Measurements from ENCODE around the gene FBLN1.

Gene FBLN1

GRCh38 chr22:45510376-45511232, 7.9 kb downstream of the FBLN1 start:
- Histone ChIP-seq H3K9me3 (ENCODE audit: control insufficient read depth, low read length) (no peaks in the 10 kb centered on the region), H3K9ac (ENCODE audit: low read length) (no peak overlapping the region), H3K4me3 (ENCODE audit: low read length) (no peak overlapping the region), H3K4me1 (ENCODE audit: control insufficient read depth, insufficient read depth, low read length) (no peaks in the 10 kb centered on the region), H3K27me3 (ENCODE audit: control insufficient read depth, insufficient read depth, low read length) (peaks cover 9% of the 10 kb centered on the region), H3K36me3 (ENCODE audit: control insufficient read depth, insufficient read depth, low read length) (no peaks in the 10 kb centered on the region)

- Histone ChIP-seq H3K27me3 (ENCODE audit: control insufficient read depth, insufficient read depth, low read length) (peaks cover 4% of the 10 kb centered on the region), H3K9me3 (ENCODE audit: control insufficient read depth, low read length) (no peaks in the 10 kb centered on the region), H3K36me3 (ENCODE audit: control insufficient read depth, insufficient read depth, low read length) (no peaks in the 10 kb centered on the region), H3K4me3 (ENCODE audit: low read length) (no peak overlapping the region), H3K9ac (ENCODE audit: low read length) (no peak overlapping the region), H3K4me1 (ENCODE audit: control insufficient read depth, insufficient read depth, low read length) (no peaks in the 10 kb centered on the region)
Observed at GRCh38 chr22:45511847-45512261, 9.2 kb downstream of the FBLN1 start.

- no peaks in the 10 kb centered on the region for H3K36me3 ChIP-seq (ENCODE audit: control insufficient read depth, insufficient read depth, low read length)
- H3K4me1 ChIP-seq (ENCODE audit: control insufficient read depth, insufficient read depth, low read length), result no peaks in the 10 kb centered on the region
- no peak overlapping the region for H3K4me3 ChIP-seq (ENCODE audit: low read length)
- no peaks in the 10 kb centered on the region for H3K9me3 ChIP-seq (ENCODE audit: control insufficient read depth, low read length)
- no peak overlapping the region for H3K9ac ChIP-seq (ENCODE audit: low read length)
- H3K27me3 ChIP-seq (ENCODE audit: control insufficient read depth, insufficient read depth, low read length), result peaks cover 4% of the 10 kb centered on the region
Observed at GRCh38 chr22:45512363-45512762, 9.7 kb downstream of the FBLN1 start.

GRCh38 chr22:45515676-45516075, 13.0 kb downstream of the FBLN1 start:
- H3K36me3 ChIP-seq (ENCODE audit: control insufficient read depth, insufficient read depth, low read length), result no peaks in the 10 kb centered on the region
- H3K27me3 ChIP-seq (ENCODE audit: control insufficient read depth, insufficient read depth, low read length), result peaks cover 4% of the 10 kb centered on the region
- no peak overlapping the region for H3K9ac ChIP-seq (ENCODE audit: low read length)
- no peaks in the 10 kb centered on the region for H3K4me1 ChIP-seq (ENCODE audit: control insufficient read depth, insufficient read depth, low read length)
- no peaks in the 10 kb centered on the region for H3K9me3 ChIP-seq (ENCODE audit: control insufficient read depth, low read length)
- no peak overlapping the region for H3K4me3 ChIP-seq (ENCODE audit: low read length)

GRCh38 chr22:45516163-45516562, 13.5 kb downstream of the FBLN1 start:
- no peaks in the 10 kb centered on the region for H3K4me1 ChIP-seq (ENCODE audit: control insufficient read depth, insufficient read depth, low read length)
- no peaks in the 10 kb centered on the region for H3K36me3 ChIP-seq (ENCODE audit: control insufficient read depth, insufficient read depth, low read length)

GRCh38 chr22:45516923-45517675, 14.4 kb downstream of the FBLN1 start:
- H3K9ac ChIP-seq (ENCODE audit: low read length), result no peak overlapping the region
- no peaks in the 10 kb centered on the region for H3K36me3 ChIP-seq (ENCODE audit: control insufficient read depth, insufficient read depth, low read length)
- H3K9me3 ChIP-seq (ENCODE audit: control insufficient read depth, low read length), result no peaks in the 10 kb centered on the region
- no peaks in the 10 kb centered on the region for H3K4me1 ChIP-seq (ENCODE audit: control insufficient read depth, insufficient read depth, low read length)
- H3K4me3 ChIP-seq (ENCODE audit: low read length), result no peak overlapping the region
- peaks cover 4% of the 10 kb centered on the region for H3K27me3 ChIP-seq (ENCODE audit: control insufficient read depth, insufficient read depth, low read length)

More at GRCh38 chr22:45516163-45516562, 13.5 kb downstream of the FBLN1 start:
- H3K27me3 ChIP-seq (ENCODE audit: control insufficient read depth, insufficient read depth, low read length), result peaks cover 4% of the 10 kb centered on the region
- no peak overlapping the region for H3K4me3 ChIP-seq (ENCODE audit: low read length)
- H3K9ac ChIP-seq (ENCODE audit: low read length), result no peak overlapping the region
- no peaks in the 10 kb centered on the region for H3K9me3 ChIP-seq (ENCODE audit: control insufficient read depth, low read length)

GRCh38 chr22:45518136-45518535, 15.5 kb downstream of the FBLN1 start:
- no peak overlapping the region for H3K4me3 ChIP-seq (ENCODE audit: low read length)
- H3K27me3 ChIP-seq (ENCODE audit: control insufficient read depth, insufficient read depth, low read length), result peaks cover 4% of the 10 kb centered on the region
- no peaks in the 10 kb centered on the region for H3K4me1 ChIP-seq (ENCODE audit: control insufficient read depth, insufficient read depth, low read length)
- no peaks in the 10 kb centered on the region for H3K36me3 ChIP-seq (ENCODE audit: control insufficient read depth, insufficient read depth, low read length)
- no peaks in the 10 kb centered on the region for H3K9me3 ChIP-seq (ENCODE audit: control insufficient read depth, low read length)
- H3K9ac ChIP-seq (ENCODE audit: low read length), result no peak overlapping the region

GRCh38 chr22:45518580-45518991, 15.9 kb downstream of the FBLN1 start:
- no peaks in the 10 kb centered on the region for H3K9me3 ChIP-seq (ENCODE audit: control insufficient read depth, low read length)
- no peaks in the 10 kb centered on the region for H3K36me3 ChIP-seq (ENCODE audit: control insufficient read depth, insufficient read depth, low read length)
- no peaks in the 10 kb centered on the region for H3K4me1 ChIP-seq (ENCODE audit: control insufficient read depth, insufficient read depth, low read length)
- H3K4me3 ChIP-seq (ENCODE audit: low read length), result no peak overlapping the region
- H3K9ac ChIP-seq (ENCODE audit: low read length), result no peak overlapping the region
- peaks cover 4% of the 10 kb centered on the region for H3K27me3 ChIP-seq (ENCODE audit: control insufficient read depth, insufficient read depth, low read length)

- H3K4me1 ChIP-seq (ENCODE audit: control insufficient read depth, insufficient read depth, low read length), result no peaks in the 10 kb centered on the region
- no peaks in the 10 kb centered on the region for H3K9me3 ChIP-seq (ENCODE audit: control insufficient read depth, low read length)
- H3K27me3 ChIP-seq (ENCODE audit: control insufficient read depth, insufficient read depth, low read length), result peaks cover under 1% of the 10 kb centered on the region
- no peak overlapping the region for H3K9ac ChIP-seq (ENCODE audit: low read length)
- H3K36me3 ChIP-seq (ENCODE audit: control insufficient read depth, insufficient read depth, low read length), result no peaks in the 10 kb centered on the region
- H3K4me3 ChIP-seq (ENCODE audit: low read length), result no peak overlapping the region
Observed at GRCh38 chr22:45521178-45521577, 18.5 kb downstream of the FBLN1 start.

- no peak overlapping the region for H3K4me3 ChIP-seq (ENCODE audit: low read length)
- no peaks in the 10 kb centered on the region for H3K9me3 ChIP-seq (ENCODE audit: control insufficient read depth, low read length)
- H3K9ac ChIP-seq (ENCODE audit: low read length), result no peak overlapping the region
- H3K27me3 ChIP-seq (ENCODE audit: control insufficient read depth, insufficient read depth, low read length), result no peaks in the 10 kb centered on the region
- H3K4me1 ChIP-seq (ENCODE audit: control insufficient read depth, insufficient read depth, low read length), result no peaks in the 10 kb centered on the region
- no peaks in the 10 kb centered on the region for H3K36me3 ChIP-seq (ENCODE audit: control insufficient read depth, insufficient read depth, low read length)
Observed at GRCh38 chr22:45522462-45522861, 19.8 kb downstream of the FBLN1 start.

GRCh38 chr22:45524157-45524556, 21.5 kb downstream of the FBLN1 start:
- Histone ChIP-seq H3K36me3 (ENCODE audit: control insufficient read depth, insufficient read depth, low read length) (no peaks in the 10 kb centered on the region), H3K4me1 (ENCODE audit: control insufficient read depth, insufficient read depth, low read length) (no peaks in the 10 kb centered on the region), H3K4me3 (ENCODE audit: low read length) (no peak overlapping the region), H3K27me3 (ENCODE audit: control insufficient read depth, insufficient read depth, low read length) (no peaks in the 10 kb centered on the region), H3K9ac (ENCODE audit: low read length) (no peak overlapping the region), H3K9me3 (ENCODE audit: control insufficient read depth, low read length) (no peaks in the 10 kb centered on the region)

- no peak overlapping the region for H3K9ac ChIP-seq (ENCODE audit: low read length)
- H3K4me3 ChIP-seq (ENCODE audit: low read length), result no peak overlapping the region
- H3K9me3 ChIP-seq (ENCODE audit: control insufficient read depth, low read length), result no peaks in the 10 kb centered on the region
- no peaks in the 10 kb centered on the region for H3K4me1 ChIP-seq (ENCODE audit: control insufficient read depth, insufficient read depth, low read length)
- H3K27me3 ChIP-seq (ENCODE audit: control insufficient read depth, insufficient read depth, low read length), result no peaks in the 10 kb centered on the region
- no peaks in the 10 kb centered on the region for H3K36me3 ChIP-seq (ENCODE audit: control insufficient read depth, insufficient read depth, low read length)
Observed at GRCh38 chr22:45524966-45525365, 22.3 kb downstream of the FBLN1 start.

Measured in mucosa of stomach (tissue), 1 donor.